ENCODE results near the gene CTNS.
"Not testable (repeated sequence)": the region's sequence is repeated elsewhere in the genome, so short reads cannot be mapped to it uniquely, and the experiment has no call there.

CTNS gene

GRCh38 chr17:3704931-3705717 lies 68.6 kb downstream of the CTNS start:
- no peak overlapping the region for H3K4me3 ChIP-seq (ENCODE audit: control insufficient read depth, low read depth, low read length)
- no peak for DNase-seq (ENCODE audit: low read depth)
- no peak for TF ChIP-seq CTCF (IDR thresholded peaks at IDR 0.05; ENCODE audit: control insufficient read depth, insufficient read depth, low read depth, low read length, missing control alignments)

- H3K4me3 ChIP-seq (ENCODE audit: control insufficient read depth, low read depth, low read length); DNase-seq (ENCODE audit: low read depth): not testable (repeated sequence)
Observed at GRCh38 chr17:3705718-3705984, 69.1 kb downstream of the CTNS start.

- no peak for TF ChIP-seq CTCF (IDR thresholded peaks at IDR 0.05; ENCODE audit: control insufficient read depth, insufficient read depth, low read depth, low read length, missing control alignments)
- no peak overlapping the region for H3K4me3 ChIP-seq (ENCODE audit: control insufficient read depth, low read depth, low read length)
- no peak for DNase-seq (ENCODE audit: low read depth)
Observed at GRCh38 chr17:3708366-3708765, 71.8 kb downstream of the CTNS start.

GRCh38 chr17:3710951-3711383 lies 74.4 kb downstream of the CTNS start:
- no peak overlapping the region for H3K4me3 ChIP-seq (ENCODE audit: control insufficient read depth, low read depth, low read length)
- no peak for DNase-seq (ENCODE audit: low read depth)
- no peak for TF ChIP-seq CTCF (IDR thresholded peaks at IDR 0.05; ENCODE audit: control insufficient read depth, insufficient read depth, low read depth, low read length, missing control alignments)
